Measurements from ENCODE around the gene CNNM4.
A peak's percentile ranks its signal among the peaks of the same experiment; 100 is the strongest.

The CNNM4 gene

GRCh38 chr2:96815326-96816126 lies 54.8 kb downstream of the CNNM4 start:
- DNase-seq: peak; percentile 45

- DNase-seq: peak; percentile 92
Measured at GRCh38 chr2:96816127-96816835, 55.6 kb downstream of the CNNM4 start, which contains the start of gene CNNM3. Gene CNNM3 (plus strand): TSS chr2:96816268. CDS start chr2:96816278, 10 bp downstream.

GRCh38 chr2:96816836-96817702 lies 56.4 kb downstream of the CNNM4 start:
- DNase-seq: peak; percentile 56

GRCh38 chr2:96817882-96818281 lies 57.2 kb downstream of the CNNM4 start:
- DNase-seq: no peak

GRCh38 chr2:96819128-96819875 lies 58.6 kb downstream of the CNNM4 start:
- DNase-seq: peak; percentile 27

GRCh38 chr2:96819876-96820511 lies 59.3 kb downstream of the CNNM4 start:
- no peak for DNase-seq

- no peak for DNase-seq
Measured at GRCh38 chr2:96821113-96821675, 60.5 kb downstream of the CNNM4 start.

GRCh38 chr2:96822786-96823185 lies 62.1 kb downstream of the CNNM4 start:
- DNase-seq: no peak

- DNase-seq: no peak
Measured at GRCh38 chr2:96823198-96823597, 62.5 kb downstream of the CNNM4 start.

GRCh38 chr2:96824079-96824870 lies 63.6 kb downstream of the CNNM4 start:
- DNase-seq: peak; percentile 2

GRCh38 chr2:96825057-96825456 lies 64.4 kb downstream of the CNNM4 start:
- no peak for DNase-seq

GRCh38 chr2:96826546-96827278 lies 66.0 kb downstream of the CNNM4 start:
- DNase-seq: no peak

- no peak for DNase-seq
Measured at GRCh38 chr2:96828436-96828835, 67.7 kb downstream of the CNNM4 start.

GRCh38 chr2:96828874-96829273 lies 68.2 kb downstream of the CNNM4 start:
- DNase-seq: no peak

GRCh38 chr2:96830044-96830562 lies 69.4 kb downstream of the CNNM4 start:
- DNase-seq: no peak

- no peak for DNase-seq
Measured at GRCh38 chr2:96831679-96832078, 71.0 kb downstream of the CNNM4 start.

- no peak for DNase-seq
Measured at GRCh38 chr2:96832408-96832753, 71.7 kb downstream of the CNNM4 start.

GRCh38 chr2:96832754-96833507 lies 72.2 kb downstream of the CNNM4 start:
- peak; percentile 75 for DNase-seq

GRCh38 chr2:96835830-96836229 lies 75.1 kb downstream of the CNNM4 start:
- DNase-seq: no peak

Data from NCI-H69 (cell line).